Endothelial cell of umbilical vein (primary cell): ENCODE results near the gene OSBPL6. TPM values are rescaled to one million over a fixed set of nuclear protein-coding genes. Genes with fewer than 3 reads are reported as not detected.

Source experiments
- BruUV-seq: library from RNA; stranded (reverse); fragments of 400-500 nt; replicated peaks from 2 replicates; lab custom pipeline; 2021; lab: Mats Ljungman, UMichigan
- CTCF ChIA-PET: fragments of 300-600, 350-600 bp; sonication (Branson Sonifier 250); formaldehyde crosslinking; loops from one replicate; lab custom pipeline; 2021; ENCODE audit warnings: antibody characterized with exemption, inconsistent platforms; lab: Charles Lee
- POLR2A ChIA-PET: fragments of 300-600, 350-600 bp; sonication (Branson Sonifier 250); formaldehyde crosslinking; loops from one replicate; lab custom pipeline; 2021; ENCODE audit warnings: antibody characterized with exemption, inconsistent platforms; lab: Charles Lee
- DNase-seq: peaks from one replicate; pipeline ENCODE4 v3.0.0-alpha.2; 2011; ENCODE audit warnings: low read depth, low spot score
- FAIRE-seq: peaks from 2 replicates; lab custom pipeline; 2011; peaks lifted over from hg19 to GRCh38; lab: Jason Lieb, UNC
- H2AFZ ChIP-seq: 2 replicates; pipeline ENCODE4 v1.6.0; 2012; ENCODE audit warnings: low read depth, low read length, control low read depth, inconsistent platforms
- H3K27ac ChIP-seq: 2 replicates; pipeline ENCODE4 v1.5.1; 2011; ENCODE audit warnings: low read depth, mild to moderate bottlenecking, control low read depth, low read length, moderate library complexity; ENCODE audit not compliant: insufficient read depth
- H3K27me3 ChIP-seq, 2 experiments: 2 replicates each; pipeline versions ENCODE4 v1.6.0 to v1.6.1; 2011; ENCODE audit warnings: low read length in 2 of 2, mixed read lengths in 1 of 2; ENCODE audit not compliant: control insufficient read depth in 2 of 2, insufficient read depth in 2 of 2
- H3K36me3 ChIP-seq, 2 experiments: 2 replicates in 1 of 2; 3 replicates in 1 of 2; pipeline ENCODE4 v1.5.1; 2011; ENCODE audit warnings: low read length in 2 of 2, mild to moderate bottlenecking in 1 of 2, moderate library complexity in 1 of 2; ENCODE audit not compliant: control insufficient read depth in 2 of 2, insufficient read depth in 2 of 2; ENCODE audit errors: extremely low read depth in 1 of 2
- H3K4me1 ChIP-seq: 3 replicates; pipeline ENCODE4 v1.5.1; 2011; ENCODE audit warnings: mild to moderate bottlenecking, low read length; ENCODE audit not compliant: control insufficient read depth, insufficient read depth; ENCODE audit errors: extremely low read depth
- H3K4me2 ChIP-seq: 2 replicates; pipeline ENCODE4 v1.6.1; 2011; ENCODE audit warnings: low read length, control low read depth, mixed read lengths; ENCODE audit not compliant: insufficient read depth
- H3K4me3 ChIP-seq, 3 experiments: fragments of 200-600 bp in 1 of 3; sonication (generic), shearing (Covaris generic) in 1 of 3; replicated peaks in 1 of 3; 2 replicates each; pipeline ENCODE4 v1.5.1; 2011 to 2016; ENCODE audit warnings: control low read depth in 3 of 3, low read length in 3 of 3, mild to moderate bottlenecking in 2 of 3, inconsistent platforms in 1 of 3, low read depth in 1 of 3, moderate library complexity in 1 of 3; ENCODE audit not compliant: insufficient read depth in 1 of 3
- H3K79me2 ChIP-seq: 2 replicates; pipeline ENCODE4 v1.6.0; 2012; ENCODE audit warnings: low read length, inconsistent platforms; ENCODE audit not compliant: control insufficient read depth, insufficient read depth
- H3K9ac ChIP-seq: replicated peaks from 2 replicates; pipeline ENCODE3; 2011; ENCODE audit warnings: low read length, control low read depth; ENCODE audit not compliant: insufficient read depth; ENCODE audit errors: extremely low read depth
- H3K9me1 ChIP-seq: replicated peaks from 3 replicates; pipeline ENCODE4 v1.6.0; 2011; ENCODE audit warnings: mild to moderate bottlenecking, low read length; ENCODE audit not compliant: control insufficient read depth, insufficient read depth; ENCODE audit errors: extremely low read depth
- H3K9me3 ChIP-seq: replicated peaks from 2 replicates; pipeline ENCODE4 v1.5.1; 2012; ENCODE audit warnings: low read length, inconsistent platforms; ENCODE audit not compliant: control insufficient read depth, insufficient read depth
- H4K20me1 ChIP-seq: replicated peaks from 2 replicates; pipeline ENCODE3; 2011; ENCODE audit warnings: mild to moderate bottlenecking, low read length; ENCODE audit not compliant: control insufficient read depth, insufficient read depth; ENCODE audit errors: extremely low read depth
- FOS ChIP-seq: IDR thresholded peaks from 2 replicates; pipeline ENCODE4 v1.6.1; 2011; ENCODE audit warnings: mild to moderate bottlenecking, low read length, moderate library complexity, borderline replicate concordance; ENCODE audit not compliant: insufficient read depth
- GATA2 ChIP-seq: IDR thresholded peaks from 2 replicates; pipeline ENCODE4 v1.7.0; 2011; ENCODE audit warnings: low read depth, mild to moderate bottlenecking, moderate library complexity, mixed read lengths, low read length; ENCODE audit not compliant: insufficient read length, insufficient read depth
- JUN ChIP-seq: IDR thresholded peaks from 2 replicates; pipeline ENCODE4 v1.6.1; 2011; ENCODE audit warnings: borderline replicate concordance, low read depth; ENCODE audit not compliant: insufficient read length, insufficient read depth
- dilution Hi-C: fragments of 300-500 bp; cut with MboI; formaldehyde crosslinking; loops from one replicate; pipeline ENCODE4 v1.15.0; 2019; ENCODE audit warnings: low sequenced_read_pairs; ENCODE audit not compliant: extremely low pct_ligation_motif_present
- intact Hi-C: fragments of 100-400 bp; cut with micrococcal nuclease; formaldehyde crosslinking; loops from one replicate; pipeline ENCODE4 v1.10.0; 2022
- polyA plus RNA-seq, 4 experiments: library from polyadenylated mRNA; depleted of rRNA in 3 of 4; stranded (reverse) in 3 of 4; unstranded in 1 of 4; fragments of >200 nt; gene quantifications; 2 replicates each; pipeline versions ENCODE4 v1.2.1 to v1.2.3, GENCODE V29; 2011 to 2012; ENCODE audit warnings: missing spikeins in 1 of 4
- total RNA-seq: library from RNA; stranded (reverse); gene quantifications from 2 replicates; pipeline ENCODE4 v1.2.3, GENCODE V29; 2021
- TF ChIP-seq, protein P1 (sequence below), 2 donors: IDR thresholded peaks; 1 replicate in 1 of 2; 2 replicates in 1 of 2; pipeline ENCODE4 v1.5.1; 2011; ENCODE audit warnings: low read length in 2 of 2, mild to moderate bottlenecking in 2 of 2, moderate library complexity in 2 of 2, control low read depth in 1 of 2, inconsistent platforms in 1 of 2, low read depth in 1 of 2; ENCODE audit not compliant: insufficient read depth in 1 of 2; ENCODE audit errors: extremely low read depth in 1 of 2
- TF ChIP-seq, protein P2 (sequence below): IDR thresholded peaks from 2 replicates; pipeline ENCODE4 v1.6.1; 2011; ENCODE audit not compliant: insufficient read depth, insufficient read length

Gene OSBPL6
- total and polyA plus RNA-seq, 2 donors (not counting 3 experiments of a cell fraction or from before 2014, with no cell fraction given): 1.5 to 2.3 TPM

DNA sequence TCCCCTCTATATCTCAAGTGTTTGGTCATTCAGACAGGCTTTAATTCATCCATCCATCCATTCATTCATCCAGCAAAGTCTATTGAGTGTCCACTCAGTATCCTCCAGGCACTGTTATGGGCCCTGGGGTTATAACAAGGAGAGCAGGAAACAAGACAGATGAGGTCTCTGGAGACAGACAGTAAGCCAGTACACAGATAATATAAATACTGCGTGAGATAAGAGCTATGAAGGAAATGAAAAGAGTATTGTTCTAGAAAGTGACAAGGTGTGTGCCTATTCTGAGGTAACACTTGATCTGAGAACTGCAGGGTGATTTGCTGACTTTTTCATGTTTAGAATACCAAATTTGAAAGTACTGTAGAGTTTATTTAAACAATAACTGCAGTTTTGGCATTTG lies 98.3 kb downstream of the OSBPL6 start:
- intact Hi-C loops (no loop called here), dilution Hi-C loops (no loop called here)
- TF ChIP-seq GATA2: no peak
- TF ChIP-seq, protein P1, sequence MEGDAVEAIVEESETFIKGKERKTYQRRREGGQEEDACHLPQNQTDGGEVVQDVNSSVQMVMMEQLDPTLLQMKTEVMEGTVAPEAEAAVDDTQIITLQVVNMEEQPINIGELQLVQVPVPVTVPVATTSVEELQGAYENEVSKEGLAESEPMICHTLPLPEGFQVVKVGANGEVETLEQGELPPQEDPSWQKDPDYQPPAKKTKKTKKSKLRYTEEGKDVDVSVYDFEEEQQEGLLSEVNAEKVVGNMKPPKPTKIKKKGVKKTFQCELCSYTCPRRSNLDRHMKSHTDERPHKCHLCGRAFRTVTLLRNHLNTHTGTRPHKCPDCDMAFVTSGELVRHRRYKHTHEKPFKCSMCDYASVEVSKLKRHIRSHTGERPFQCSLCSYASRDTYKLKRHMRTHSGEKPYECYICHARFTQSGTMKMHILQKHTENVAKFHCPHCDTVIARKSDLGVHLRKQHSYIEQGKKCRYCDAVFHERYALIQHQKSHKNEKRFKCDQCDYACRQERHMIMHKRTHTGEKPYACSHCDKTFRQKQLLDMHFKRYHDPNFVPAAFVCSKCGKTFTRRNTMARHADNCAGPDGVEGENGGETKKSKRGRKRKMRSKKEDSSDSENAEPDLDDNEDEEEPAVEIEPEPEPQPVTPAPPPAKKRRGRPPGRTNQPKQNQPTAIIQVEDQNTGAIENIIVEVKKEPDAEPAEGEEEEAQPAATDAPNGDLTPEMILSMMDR (IDR thresholded peaks at IDR 0.05; ENCODE audit: extremely low read depth in 1 of 2, insufficient read depth in 1 of 2, low read depth in 1 of 2, low read length in 2 of 2): no peak
- TF ChIP-seq JUN: no peak
- TF ChIP-seq FOS: no peak
- TF ChIP-seq, protein P2, sequence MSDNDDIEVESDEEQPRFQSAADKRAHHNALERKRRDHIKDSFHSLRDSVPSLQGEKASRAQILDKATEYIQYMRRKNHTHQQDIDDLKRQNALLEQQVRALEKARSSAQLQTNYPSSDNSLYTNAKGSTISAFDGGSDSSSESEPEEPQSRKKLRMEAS: no peak
- DNase-seq: no peak
- no TSS peak for BruUV-seq
- Histone ChIP-seq H3K27ac (no peak overlapping the region), H3K4me1 (peaks cover 11% of the 10 kb centered on the region), H3K4me2 (no peak overlapping the region), H2AFZ (no peak overlapping the region), H3K9me3 (no peaks in the 10 kb centered on the region), H3K9ac (no peak overlapping the region), H3K4me3 (no peak overlapping the region), H3K9me1 (no peaks in the 10 kb centered on the region), H3K36me3 (no peaks in the 10 kb centered on the region), H4K20me1 (no peaks in the 10 kb centered on the region), H3K27me3 (no peaks in the 10 kb centered on the region), H3K79me2 (no peaks in the 10 kb centered on the region)
- FAIRE-seq: no peak
- POLR2A ChIA-PET: no interaction called here
- CTCF ChIA-PET: no interaction called here
